SK-N-SH (cell line): Measurements from ENCODE around the gene ODAM. TPM values are rescaled to one million over a fixed set of nuclear protein-coding genes. Genes with fewer than 3 reads are reported as not detected.
"Not testable (repeated sequence)": the region's sequence is repeated elsewhere in the genome, so short reads cannot be mapped to it uniquely, and the experiment has no call there.

Experiments used
- CTCF ChIA-PET: fragments of 300-600, 350-600 bp; formaldehyde crosslinking; extraction: SDS; loops from one replicate; lab custom pipeline; 2021; lab: Yijun Ruan, JAX
- POLR2A ChIA-PET: fragments of 350-600 bp; sonication (Branson Sonifier 250); formaldehyde crosslinking; extraction: SDS; loops from one replicate; lab custom pipeline; 2020; ENCODE audit warnings: antibody characterized with exemption, inconsistent platforms; lab: Yijun Ruan, JAX
- DNase-seq: peaks from one replicate; pipeline ENCODE4 v3.0.0; 2012
- H2AFZ ChIP-seq: fragments of 200-600 bp; sonication (generic); 2 replicates; pipeline ENCODE4 v1.8.1; 2016; ENCODE audit warnings: antibody characterized with exemption, mild to moderate bottlenecking, low read depth
- H3F3A ChIP-seq: fragments of 200-600 bp; sonication (generic); replicated peaks from 2 replicates; pipeline ENCODE3; 2016; ENCODE audit warnings: antibody characterized with exemption, mild to moderate bottlenecking; ENCODE audit not compliant: insufficient read depth
- H3K27ac ChIP-seq, 2 experiments: fragments of 200-500 bp in 1 of 2; fragments of 200-600 bp in 1 of 2; sonication (Bioruptor generic) in 1 of 2; sonication (generic), shearing (Covaris generic) in 1 of 2; 2 replicates each; pipeline versions ENCODE4 v1.5.1 to v1.6.1; 2014 to 2016; ENCODE audit warnings: low read depth in 2 of 2, inconsistent platforms in 1 of 2, low read length in 1 of 2, mild to moderate bottlenecking in 1 of 2, mixed read lengths in 1 of 2
- H3K27me3 ChIP-seq: fragments of 200-600 bp; sonication (generic), shearing (Covaris generic); 2 replicates; pipeline ENCODE4 v1.6.1; 2016; ENCODE audit warnings: mixed run types; ENCODE audit not compliant: insufficient read depth
- H3K36me3 ChIP-seq, 2 experiments: fragments of 200-500 bp in 1 of 2; fragments of 200-600 bp in 1 of 2; sonication (Bioruptor generic) in 1 of 2; sonication (generic) in 1 of 2; replicated peaks in 1 of 2; 2 replicates each; pipeline versions ENCODE3 to v1.5.1; 2014 to 2016; ENCODE audit warnings: low read length in 1 of 2, mild to moderate bottlenecking in 1 of 2; ENCODE audit not compliant: insufficient read depth in 2 of 2, control insufficient read depth in 1 of 2
- H3K4me1 ChIP-seq, 2 experiments: fragments of 200-500 bp in 1 of 2; fragments of 200-600 bp in 1 of 2; sonication (Bioruptor generic) in 1 of 2; sonication (generic), shearing (Covaris generic) in 1 of 2; 2 replicates each; pipeline versions ENCODE4 v1.5.1 to v1.6.1; 2014 to 2016; ENCODE audit warnings: low read depth in 1 of 2, low read length in 1 of 2, mixed run types in 1 of 2; ENCODE audit not compliant: insufficient read depth in 2 of 2, control insufficient read depth in 1 of 2
- H3K4me2 ChIP-seq: fragments of 200-600 bp; sonication (generic), shearing (Covaris generic); 2 replicates; pipeline ENCODE4 v1.6.1; 2017; ENCODE audit warnings: mixed run types
- H3K4me3 ChIP-seq, 2 experiments: fragments of 200-500 bp in 1 of 2; fragments of 200-600 bp in 1 of 2; sonication (Bioruptor generic) in 1 of 2; sonication (generic), shearing (Covaris generic) in 1 of 2; 2 replicates each; pipeline versions ENCODE4 v1.5.1 to v1.8.1; 2014 to 2016; ENCODE audit warnings: low read depth in 2 of 2, inconsistent platforms in 1 of 2, low read length in 1 of 2, mild to moderate bottlenecking in 1 of 2, mixed read lengths in 1 of 2, moderate library complexity in 1 of 2
- H3K79me2 ChIP-seq: fragments of 200-600 bp; sonication (generic); 2 replicates; pipeline ENCODE4 v1.8.1; 2017; ENCODE audit warnings: mild to moderate bottlenecking; ENCODE audit not compliant: insufficient read depth
- H3K9ac ChIP-seq: fragments of 200-600 bp; sonication (generic); 2 replicates; pipeline ENCODE4 v1.6.1; 2017; ENCODE audit warnings: mixed run types
- H3K9me2 ChIP-seq: fragments of 200-600 bp; sonication (generic); 2 replicates; pipeline ENCODE4 v1.6.1; 2017; ENCODE audit warnings: mixed run types
- H3K9me3 ChIP-seq: fragments of 200-600 bp; sonication (generic); 2 replicates; pipeline ENCODE4 v1.6.1; 2017; ENCODE audit warnings: mixed run types, mild to moderate bottlenecking, moderate library complexity
- H4K20me1 ChIP-seq: fragments of 200-600 bp; sonication (generic); 2 replicates; pipeline ENCODE4 v1.6.1; 2017; ENCODE audit warnings: mild to moderate bottlenecking, mixed run types; ENCODE audit not compliant: insufficient read depth
- CHD2 ChIP-seq: fragments of 150-350 bp; IDR thresholded peaks from 2 replicates; pipeline ENCODE4 v1.6.1; 2018; ENCODE audit warnings: low read length; ENCODE audit not compliant: partially characterized antibody
- EP300 ChIP-seq, 2 experiments: IDR thresholded peaks; 2 replicates each; pipeline versions ENCODE4 v1.4.0 to v1.6.1; 2012; ENCODE audit warnings: borderline replicate concordance in 1 of 2, low read depth in 1 of 2, low read length in 1 of 2
- EZH2phosphoT487 ChIP-seq: fragments of 200-600 bp; sonication (generic); IDR thresholded peaks from 2 replicates; pipeline ENCODE4 v1.6.1; 2017; ENCODE audit warnings: low read depth, mixed run types, mild to moderate bottlenecking, antibody characterized with exemption, moderate library complexity, borderline replicate concordance
- FOSL2 ChIP-seq: IDR thresholded peaks from 2 replicates; pipeline ENCODE4 v1.4.0; 2012; ENCODE audit warnings: low read depth, mild to moderate bottlenecking, moderate library complexity, borderline replicate concordance
- FOXM1 ChIP-seq: IDR thresholded peaks from 2 replicates; pipeline ENCODE4 v1.4.0; 2012; ENCODE audit warnings: low read depth, mild to moderate bottlenecking
- GABPA ChIP-seq: IDR thresholded peaks from 2 replicates; pipeline ENCODE4 v1.4.0; 2012; ENCODE audit warnings: low read depth, mild to moderate bottlenecking
- GATA2 ChIP-seq: sonication (generic); formaldehyde crosslinking; IDR thresholded peaks from 2 replicates; pipeline ENCODE4 v1.5.0; 2020; ENCODE audit warnings: mild to moderate bottlenecking, missing genetic modification reagents
- JUND ChIP-seq: IDR thresholded peaks from 2 replicates; pipeline ENCODE4 v1.4.0; 2012
- NFIC ChIP-seq: IDR thresholded peaks from 2 replicates; pipeline ENCODE4 v1.4.0; 2012; ENCODE audit warnings: borderline replicate concordance
- NRF1 ChIP-seq: IDR thresholded peaks from 2 replicates; pipeline ENCODE4 v1.6.1; 2012; ENCODE audit warnings: low read depth, mild to moderate bottlenecking, low read length
- RCOR1 ChIP-seq: fragments of 150-350 bp; IDR thresholded peaks from 2 replicates; pipeline ENCODE4 v1.6.1; 2017; ENCODE audit warnings: antibody characterized with exemption, low read length
- RFX5 ChIP-seq: IDR thresholded peaks from 2 replicates; pipeline ENCODE4 v1.6.1; 2012; ENCODE audit warnings: mild to moderate bottlenecking, improper control_type of control experiment, low read length
- RXRA ChIP-seq: IDR thresholded peaks from 2 replicates; pipeline ENCODE4 v1.4.0; 2012; ENCODE audit warnings: low read depth, mild to moderate bottlenecking, borderline replicate concordance
- SMC3 ChIP-seq: IDR thresholded peaks from 2 replicates; pipeline ENCODE4 v1.6.1; 2012; ENCODE audit warnings: low read depth, low read length, improper control_type of control experiment
- TAF1 ChIP-seq: IDR thresholded peaks from 2 replicates; pipeline ENCODE4 v1.6.1; 2012; ENCODE audit warnings: low read depth, mild to moderate bottlenecking, low read length, moderate library complexity, borderline replicate concordance
- TCF12 ChIP-seq: IDR thresholded peaks from 2 replicates; pipeline ENCODE4 v1.4.0; 2012
- YY1 ChIP-seq: IDR thresholded peaks from 2 replicates; pipeline ENCODE4 v1.4.0; 2012; ENCODE audit warnings: low read depth, mild to moderate bottlenecking
- WGBS: methylation state at CpG from one replicate; pipeline ENCODE4 v1.1.6; 2017; ENCODE audit warnings: low lambda C conversion rate; 5-methylcytosine and 5-hydroxymethylcytosine counted together
- polyA plus RNA-seq, 3 experiments: library from polyadenylated mRNA; depleted of rRNA; stranded (reverse); fragments of >200 nt; gene quantifications; 2 replicates each; pipeline ENCODE4 v1.2.3, GENCODE V29; 2012
- TF ChIP-seq, protein P1 (sequence below): fragments of 150-350 bp; IDR thresholded peaks from 2 replicates; pipeline ENCODE4 v1.6.1; 2016; ENCODE audit warnings: mild to moderate bottlenecking, low read depth, low read length
- TF ChIP-seq, protein P2 (sequence below): fragments of 200-600 bp; sonication (generic); IDR thresholded peaks from 2 replicates; pipeline ENCODE4 v1.6.1; 2017; ENCODE audit warnings: antibody characterized with exemption, mild to moderate bottlenecking, moderate library complexity
- TF ChIP-seq, protein P3 (sequence below): IDR thresholded peaks from 2 replicates; pipeline ENCODE4 v1.4.0; 2012; ENCODE audit warnings: low read depth, borderline replicate concordance
- TF ChIP-seq, protein P4 (sequence below): IDR thresholded peaks from 2 replicates; pipeline ENCODE4; 2012

The ODAM gene
- polyA plus RNA-seq, 1 of the 3 experiments (the other 2 are of a cell fraction): not detected

DNA sequence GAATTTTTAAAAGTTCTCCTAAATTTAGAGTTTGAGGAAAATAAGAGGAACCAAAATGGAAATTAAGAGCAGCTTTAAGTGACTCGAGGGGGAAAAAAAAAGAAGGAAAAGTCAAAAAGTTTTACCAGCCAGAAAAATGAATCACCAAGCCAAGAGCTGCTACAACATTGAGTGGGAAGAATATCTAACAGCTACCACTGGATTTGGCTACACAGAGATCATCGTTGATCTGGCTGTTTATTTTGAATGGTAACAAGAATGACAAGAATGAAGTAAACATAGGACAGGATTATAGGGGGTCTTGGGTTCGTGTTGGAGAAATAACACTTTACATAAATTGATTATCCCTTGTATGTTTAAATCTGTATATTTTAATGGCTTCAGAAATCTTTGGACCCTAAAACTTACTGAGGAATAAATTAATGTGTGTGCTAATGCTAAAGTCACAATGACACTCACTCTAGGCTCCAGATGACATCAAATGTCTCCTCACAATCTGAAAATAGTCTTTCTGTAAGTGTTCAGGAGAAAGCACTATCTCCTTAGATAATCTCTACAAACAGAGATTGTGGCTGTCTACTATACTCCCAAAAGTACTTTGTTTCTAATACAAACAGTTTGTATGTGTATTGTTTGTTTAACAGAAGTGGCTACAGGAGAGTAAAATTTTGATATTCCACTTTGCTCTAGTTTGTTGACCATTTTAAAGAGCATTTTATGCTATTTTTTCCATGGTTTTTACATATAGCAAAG, 43.8 kb downstream of the ODAM start:
- no peaks in the 10 kb centered on the region for H4K20me1 ChIP-seq
- 3% methylated on average over 3 of the region's 3 CpGs for WGBS
- H3K4me3 ChIP-seq: no peak overlapping the region
- no peaks in the 10 kb centered on the region for H3K36me3 ChIP-seq
- no peak overlapping the region for H2AFZ ChIP-seq
- ChIA-PET CTCF (no interaction called here), POLR2A (no interaction called here)
- TF ChIP-seq, protein P1, sequence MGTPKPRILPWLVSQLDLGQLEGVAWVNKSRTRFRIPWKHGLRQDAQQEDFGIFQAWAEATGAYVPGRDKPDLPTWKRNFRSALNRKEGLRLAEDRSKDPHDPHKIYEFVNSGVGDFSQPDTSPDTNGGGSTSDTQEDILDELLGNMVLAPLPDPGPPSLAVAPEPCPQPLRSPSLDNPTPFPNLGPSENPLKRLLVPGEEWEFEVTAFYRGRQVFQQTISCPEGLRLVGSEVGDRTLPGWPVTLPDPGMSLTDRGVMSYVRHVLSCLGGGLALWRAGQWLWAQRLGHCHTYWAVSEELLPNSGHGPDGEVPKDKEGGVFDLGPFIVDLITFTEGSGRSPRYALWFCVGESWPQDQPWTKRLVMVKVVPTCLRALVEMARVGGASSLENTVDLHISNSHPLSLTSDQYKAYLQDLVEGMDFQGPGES: no peak
- no peaks in the 10 kb centered on the region for H3F3A ChIP-seq
- no peaks in the 10 kb centered on the region for H3K4me1 ChIP-seq
- DNase-seq: no peak
- H3K27me3 ChIP-seq: no peaks in the 10 kb centered on the region
- no peaks in the 10 kb centered on the region for H3K9me3 ChIP-seq
- no peaks in the 10 kb centered on the region for H3K79me2 ChIP-seq
- no peak overlapping the region for H3K9ac ChIP-seq
- H3K9me2 ChIP-seq: no peaks in the 10 kb centered on the region
- H3K27ac ChIP-seq: no peak overlapping the region
- H3K4me2 ChIP-seq: no peak overlapping the region

DNA sequence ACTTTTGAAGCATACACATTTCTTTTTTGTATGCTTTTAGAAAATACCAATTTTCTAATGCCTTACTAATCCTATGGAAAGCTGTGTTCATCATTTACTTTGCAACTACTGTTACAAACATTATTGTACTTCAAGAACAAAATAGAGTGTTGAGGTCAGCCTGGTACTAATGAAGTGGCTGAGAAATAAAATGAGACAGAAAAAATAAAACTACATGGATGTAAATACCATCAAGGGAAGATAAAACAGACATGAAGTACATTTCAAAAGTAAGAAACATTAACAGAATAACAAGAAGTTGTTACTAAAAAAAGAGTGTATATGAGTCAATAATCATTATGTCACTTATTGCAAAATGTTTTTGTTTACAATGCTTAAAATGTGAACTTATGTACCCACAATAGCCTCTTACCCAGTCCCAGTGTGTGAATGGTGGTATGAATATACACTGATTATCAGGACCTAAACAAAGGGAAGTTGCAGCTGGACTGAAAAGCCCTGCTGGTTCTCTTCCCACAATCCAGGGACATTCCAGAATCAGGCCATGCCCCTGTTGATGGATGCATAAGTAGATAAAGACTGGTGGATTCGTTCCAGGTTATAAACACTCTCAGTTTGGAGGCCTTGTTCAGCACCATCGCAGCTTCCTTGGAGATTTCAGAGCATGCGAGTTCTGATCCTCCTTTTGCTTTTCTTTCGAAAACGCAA, 44.5 kb downstream of the ODAM start:
- Histone ChIP-seq H3K79me2 (no peaks in the 10 kb centered on the region), H3K4me1 (no peaks in the 10 kb centered on the region), H2AFZ (no peak overlapping the region), H3K9me3 (no peaks in the 10 kb centered on the region), H3K9me2 (no peaks in the 10 kb centered on the region), H3K36me3 (no peaks in the 10 kb centered on the region), H3K27ac (no peak overlapping the region), H4K20me1 (no peaks in the 10 kb centered on the region), H3K9ac (no peak overlapping the region), H3K27me3 (no peaks in the 10 kb centered on the region), H3F3A (no peaks in the 10 kb centered on the region), H3K4me3 (no peak overlapping the region), H3K4me2 (no peak overlapping the region)
- POLR2A ChIA-PET: no interaction called here
- no peak for DNase-seq
- TF ChIP-seq SMC3: no peak
- TF ChIP-seq RXRA: no peak
- TF ChIP-seq JUND: no peak
- no peak for TF ChIP-seq GATA2 (CRISPR knock-in tag)
- TF ChIP-seq, protein P2, sequence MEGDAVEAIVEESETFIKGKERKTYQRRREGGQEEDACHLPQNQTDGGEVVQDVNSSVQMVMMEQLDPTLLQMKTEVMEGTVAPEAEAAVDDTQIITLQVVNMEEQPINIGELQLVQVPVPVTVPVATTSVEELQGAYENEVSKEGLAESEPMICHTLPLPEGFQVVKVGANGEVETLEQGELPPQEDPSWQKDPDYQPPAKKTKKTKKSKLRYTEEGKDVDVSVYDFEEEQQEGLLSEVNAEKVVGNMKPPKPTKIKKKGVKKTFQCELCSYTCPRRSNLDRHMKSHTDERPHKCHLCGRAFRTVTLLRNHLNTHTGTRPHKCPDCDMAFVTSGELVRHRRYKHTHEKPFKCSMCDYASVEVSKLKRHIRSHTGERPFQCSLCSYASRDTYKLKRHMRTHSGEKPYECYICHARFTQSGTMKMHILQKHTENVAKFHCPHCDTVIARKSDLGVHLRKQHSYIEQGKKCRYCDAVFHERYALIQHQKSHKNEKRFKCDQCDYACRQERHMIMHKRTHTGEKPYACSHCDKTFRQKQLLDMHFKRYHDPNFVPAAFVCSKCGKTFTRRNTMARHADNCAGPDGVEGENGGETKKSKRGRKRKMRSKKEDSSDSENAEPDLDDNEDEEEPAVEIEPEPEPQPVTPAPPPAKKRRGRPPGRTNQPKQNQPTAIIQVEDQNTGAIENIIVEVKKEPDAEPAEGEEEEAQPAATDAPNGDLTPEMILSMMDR: no peak
- no peak for TF ChIP-seq FOXM1
- no peak for TF ChIP-seq YY1
- TF ChIP-seq, protein P3, sequence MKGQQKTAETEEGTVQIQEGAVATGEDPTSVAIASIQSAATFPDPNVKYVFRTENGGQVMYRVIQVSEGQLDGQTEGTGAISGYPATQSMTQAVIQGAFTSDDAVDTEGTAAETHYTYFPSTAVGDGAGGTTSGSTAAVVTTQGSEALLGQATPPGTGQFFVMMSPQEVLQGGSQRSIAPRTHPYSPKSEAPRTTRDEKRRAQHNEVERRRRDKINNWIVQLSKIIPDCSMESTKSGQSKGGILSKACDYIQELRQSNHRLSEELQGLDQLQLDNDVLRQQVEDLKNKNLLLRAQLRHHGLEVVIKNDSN: no peak
- no peak for TF ChIP-seq NRF1
- no peak for TF ChIP-seq TCF12
- TF ChIP-seq EP300 (IDR thresholded peaks at IDR 0.05; ENCODE audit: borderline replicate concordance in 1 of 2, low read depth in 1 of 2, low read length in 1 of 2): no peak
- no peak for TF ChIP-seq EZH2phosphoT487
- TF ChIP-seq, protein P4, sequence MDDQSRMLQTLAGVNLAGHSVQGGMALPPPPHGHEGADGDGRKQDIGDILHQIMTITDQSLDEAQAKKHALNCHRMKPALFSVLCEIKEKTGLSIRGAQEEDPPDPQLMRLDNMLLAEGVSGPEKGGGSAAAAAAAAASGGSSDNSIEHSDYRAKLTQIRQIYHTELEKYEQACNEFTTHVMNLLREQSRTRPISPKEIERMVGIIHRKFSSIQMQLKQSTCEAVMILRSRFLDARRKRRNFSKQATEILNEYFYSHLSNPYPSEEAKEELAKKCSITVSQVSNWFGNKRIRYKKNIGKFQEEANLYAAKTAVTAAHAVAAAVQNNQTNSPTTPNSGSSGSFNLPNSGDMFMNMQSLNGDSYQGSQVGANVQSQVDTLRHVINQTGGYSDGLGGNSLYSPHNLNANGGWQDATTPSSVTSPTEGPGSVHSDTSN: no peak
- no peak for TF ChIP-seq CHD2
- no peak for TF ChIP-seq RCOR1
- TF ChIP-seq RFX5: no peak
- no peak for TF ChIP-seq FOSL2
- TF ChIP-seq NFIC: no peak
- no peak for TF ChIP-seq GABPA
- no peak for TF ChIP-seq TAF1
- CTCF ChIA-PET: no interaction called here
- WGBS: 5% methylated on average over 5 of the region's 5 CpGs

DNA sequence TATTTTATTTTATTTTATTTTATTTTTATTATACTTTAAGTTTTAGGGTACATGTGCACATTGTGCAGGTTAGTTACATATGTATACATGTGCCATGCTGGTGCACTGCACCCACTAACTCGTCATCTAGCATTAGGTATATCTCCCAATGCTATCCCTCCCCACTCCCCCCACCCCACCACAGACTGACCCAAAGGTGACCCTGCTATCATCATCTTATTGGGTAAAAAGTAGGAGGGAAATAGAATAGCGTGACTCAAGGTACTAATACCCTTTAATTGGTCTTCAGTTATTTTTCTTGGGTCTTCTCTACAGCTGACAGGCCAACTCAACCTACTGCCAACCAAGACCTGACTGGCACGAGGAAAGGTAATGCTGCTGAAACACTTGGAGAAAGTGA, 46.8 kb downstream of the ODAM start, which contains the start of gene CSN3:
Gene CSN3, plus strand, starts transcription at position 301 of the 400 bp plus-strand sequence. CDS start 2,223 bp downstream, outside the sequence.
- H3K9ac ChIP-seq, H3K4me1 ChIP-seq, POLR2A ChIA-PET, H3K27ac ChIP-seq, DNase-seq, H3K4me3 ChIP-seq, H4K20me1 ChIP-seq, H3K27me3 ChIP-seq, H3K9me3 ChIP-seq, CTCF ChIA-PET, H3K79me2 ChIP-seq, H3K36me3 ChIP-seq, H3F3A ChIP-seq, H2AFZ ChIP-seq, H3K9me2 ChIP-seq, H3K4me2 ChIP-seq: not testable (repeated sequence)
- WGBS: 5% methylated on average over 3 of the region's 3 CpGs
